C4-2B (cell line): ENCODE data around the gene TMC2.

Experiments used
- CTCF ChIP-seq: fragments of 450-650 bp; conservative IDR thresholded peaks from 2 replicates; pipeline ENCODE4 v1.5.1; 2017; ENCODE audit warnings: mild to moderate bottlenecking
- ZFX ChIP-seq: fragments of 450-650 bp; IDR thresholded peaks from 2 replicates; pipeline ENCODE4 v1.6.1; 2017

- TF ChIP-seq CTCF (no peak), ZFX (peak; percentile 76)
These were observed 27.5 kb upstream of the TMC2 start, which contains the start of gene ZNF343 for GRCh38 chr20:2508631-2509467.
